ENCODE data around the gene GALNT4. TPM values are rescaled to one million over a fixed set of nuclear protein-coding genes. Genes with fewer than 3 reads are reported as not detected.

The GALNT4 gene
- total and polyA plus RNA-seq, 9 of the 15 experiments (the other 6 are each of a cell fraction or from before 2014, with no cell fraction given) = 1.2 to 4.6 (median 3.4) TPM

DNA sequence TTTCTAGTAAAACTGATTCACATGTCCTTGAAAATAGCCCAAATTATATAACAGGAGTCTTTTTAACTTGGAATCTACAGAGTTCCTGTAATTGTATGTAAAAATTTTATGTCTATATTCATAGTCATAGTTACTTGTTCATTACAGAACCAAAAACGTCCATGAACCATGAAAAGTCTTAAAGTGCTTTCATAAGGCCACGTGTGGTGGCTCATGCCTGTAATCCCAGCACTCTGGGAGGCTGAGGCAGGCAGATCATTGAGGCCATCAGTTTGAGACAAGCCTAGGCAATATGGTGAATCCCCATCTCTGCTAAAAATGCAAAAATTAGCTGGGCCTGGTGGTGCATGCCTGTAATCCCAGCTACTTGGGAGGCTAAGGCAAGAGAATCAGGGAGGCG lies 48.4 kb downstream of the GALNT4 start:
- no peak overlapping the region for H2AFZ ChIP-seq (ENCODE audit: low read depth, low read length)
- H3K9me1 ChIP-seq (ENCODE audit: control insufficient read depth, insufficient read depth, low read length) = no peaks in the 10 kb centered on the region
- no TSS peak for BruUV-seq (replicated peaks)
- no peaks in the 10 kb centered on the region for H4K20me1 ChIP-seq (replicated peaks; ENCODE audit: control insufficient read depth, insufficient read depth, low read length)
- CTCF ChIA-PET (ENCODE audit: low intra/inter-chr PET ratio) = no interaction called here
- H3K36me3 ChIP-seq (ENCODE audit: control insufficient read depth, insufficient read depth, low read length) = no peaks in the 10 kb centered on the region
- DNase-seq (ENCODE audit: extremely low read depth in 1 of 4, low spot score in 3 of 4) (no peak), FAIRE-seq (no peak), ATAC-seq (no peak)
- H3K9ac ChIP-seq (ENCODE audit: insufficient read depth in 1 of 2, low read depth in 2 of 2, low read length in 2 of 2) = no peak overlapping the region
- 38% methylated on average over 3 of the region's 3 CpGs for WGBS (ENCODE audit: insufficient coverage, low coverage, missing lambda C conversion rate)
- intact Hi-C loops (cut with micrococcal nuclease) (loop anchor here (10.0 kb wide), 2 partner anchors 219 to 1469 kb away; no protein-coding TSS in a partner anchor), in situ Hi-C loops (cut with MboI) (no loop called here)
- H3K27ac ChIP-seq (ENCODE audit: extremely low read depth, low read depth, low read length) = no peak overlapping the region
- no peaks in the 10 kb centered on the region for H3K79me2 ChIP-seq (ENCODE audit: control insufficient read depth, insufficient read depth, low read length)
- POLR2A ChIA-PET = interaction anchor here (0.6 kb wide), 1 partner anchor 32 kb away, joined by 3 read pairs; no protein-coding TSS in a partner anchor
- H3K4me3 ChIP-seq = no peak overlapping the region
- H3K27me3 ChIP-seq (ENCODE audit: control insufficient read depth in 2 of 2, insufficient read depth in 2 of 2, low read length in 2 of 2) = no peaks in the 10 kb centered on the region
- no peaks in the 10 kb centered on the region for H3K9me3 ChIP-seq (replicated peaks; ENCODE audit: control insufficient read depth, insufficient read depth, low read depth, low read length)
- H3K4me2 ChIP-seq (ENCODE audit: insufficient read depth, low read length) = no peak overlapping the region
- H3K4me1 ChIP-seq (replicated peaks in 1 of 2; ENCODE audit: control insufficient read depth in 2 of 2, insufficient read depth in 2 of 2, low read length in 2 of 2) = no peaks in the 10 kb centered on the region
- TF ChIP-seq XRCC4 (IDR thresholded peaks at IDR 0.05; ENCODE audit: extremely low read depth, insufficient read depth, insufficient read length) (no peak), ZNF217 (CRISPR knock-in tag; IDR thresholded peaks at IDR 0.05) (no peak), PML (IDR thresholded peaks at IDR 0.05; ENCODE audit: low read length) (no peak), ZNF76 (CRISPR knock-in tag; IDR thresholded peaks at IDR 0.05; ENCODE audit: borderline replicate concordance) (no peak), STAT5B (CRISPR knock-in tag; IDR thresholded peaks at IDR 0.05) (no peak), ELF2 (CRISPR knock-in tag; IDR thresholded peaks at IDR 0.05) (no peak), CHD4 (IDR thresholded peaks at IDR 0.05; ENCODE audit: insufficient read depth, insufficient replicate concordance, low read depth, low read length, poor library complexity, severe bottlenecking) (no peak), ZNF133 (CRISPR knock-in tag; IDR thresholded peaks at IDR 0.05) (no peak)
- TF ChIP-seq, protein P1, sequence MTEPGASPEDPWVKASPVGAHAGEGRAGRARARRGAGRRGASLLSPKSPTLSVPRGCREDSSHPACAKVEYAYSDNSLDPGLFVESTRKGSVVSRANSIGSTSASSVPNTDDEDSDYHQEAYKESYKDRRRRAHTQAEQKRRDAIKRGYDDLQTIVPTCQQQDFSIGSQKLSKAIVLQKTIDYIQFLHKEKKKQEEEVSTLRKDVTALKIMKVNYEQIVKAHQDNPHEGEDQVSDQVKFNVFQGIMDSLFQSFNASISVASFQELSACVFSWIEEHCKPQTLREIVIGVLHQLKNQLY (CRISPR knock-in tag; conservative IDR thresholded peaks at IDR 0.05) = no peak
- TF ChIP-seq, protein P2, sequence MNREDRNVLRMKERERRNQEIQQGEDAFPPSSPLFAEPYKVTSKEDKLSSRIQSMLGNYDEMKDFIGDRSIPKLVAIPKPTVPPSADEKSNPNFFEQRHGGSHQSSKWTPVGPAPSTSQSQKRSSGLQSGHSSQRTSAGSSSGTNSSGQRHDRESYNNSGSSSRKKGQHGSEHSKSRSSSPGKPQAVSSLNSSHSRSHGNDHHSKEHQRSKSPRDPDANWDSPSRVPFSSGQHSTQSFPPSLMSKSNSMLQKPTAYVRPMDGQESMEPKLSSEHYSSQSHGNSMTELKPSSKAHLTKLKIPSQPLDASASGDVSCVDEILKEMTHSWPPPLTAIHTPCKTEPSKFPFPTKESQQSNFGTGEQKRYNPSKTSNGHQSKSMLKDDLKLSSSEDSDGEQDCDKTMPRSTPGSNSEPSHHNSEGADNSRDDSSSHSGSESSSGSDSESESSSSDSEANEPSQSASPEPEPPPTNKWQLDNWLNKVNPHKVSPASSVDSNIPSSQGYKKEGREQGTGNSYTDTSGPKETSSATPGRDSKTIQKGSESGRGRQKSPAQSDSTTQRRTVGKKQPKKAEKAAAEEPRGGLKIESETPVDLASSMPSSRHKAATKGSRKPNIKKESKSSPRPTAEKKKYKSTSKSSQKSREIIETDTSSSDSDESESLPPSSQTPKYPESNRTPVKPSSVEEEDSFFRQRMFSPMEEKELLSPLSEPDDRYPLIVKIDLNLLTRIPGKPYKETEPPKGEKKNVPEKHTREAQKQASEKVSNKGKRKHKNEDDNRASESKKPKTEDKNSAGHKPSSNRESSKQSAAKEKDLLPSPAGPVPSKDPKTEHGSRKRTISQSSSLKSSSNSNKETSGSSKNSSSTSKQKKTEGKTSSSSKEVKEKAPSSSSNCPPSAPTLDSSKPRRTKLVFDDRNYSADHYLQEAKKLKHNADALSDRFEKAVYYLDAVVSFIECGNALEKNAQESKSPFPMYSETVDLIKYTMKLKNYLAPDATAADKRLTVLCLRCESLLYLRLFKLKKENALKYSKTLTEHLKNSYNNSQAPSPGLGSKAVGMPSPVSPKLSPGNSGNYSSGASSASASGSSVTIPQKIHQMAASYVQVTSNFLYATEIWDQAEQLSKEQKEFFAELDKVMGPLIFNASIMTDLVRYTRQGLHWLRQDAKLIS (CRISPR knock-in tag; IDR thresholded peaks at IDR 0.05) = no peak
- TF ChIP-seq, protein P3, sequence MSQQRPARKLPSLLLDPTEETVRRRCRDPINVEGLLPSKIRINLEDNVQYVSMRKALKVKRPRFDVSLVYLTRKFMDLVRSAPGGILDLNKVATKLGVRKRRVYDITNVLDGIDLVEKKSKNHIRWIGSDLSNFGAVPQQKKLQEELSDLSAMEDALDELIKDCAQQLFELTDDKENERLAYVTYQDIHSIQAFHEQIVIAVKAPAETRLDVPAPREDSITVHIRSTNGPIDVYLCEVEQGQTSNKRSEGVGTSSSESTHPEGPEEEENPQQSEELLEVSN (IDR thresholded peaks at IDR 0.05; ENCODE audit: borderline replicate concordance in 1 of 2, extremely low read depth in 1 of 2, insufficient read depth in 1 of 2, insufficient read length in 1 of 2, low read depth in 1 of 2, low read length in 1 of 2, poor library complexity in 1 of 2, severe bottlenecking in 1 of 2) = no peak
- TF ChIP-seq, protein P4, sequence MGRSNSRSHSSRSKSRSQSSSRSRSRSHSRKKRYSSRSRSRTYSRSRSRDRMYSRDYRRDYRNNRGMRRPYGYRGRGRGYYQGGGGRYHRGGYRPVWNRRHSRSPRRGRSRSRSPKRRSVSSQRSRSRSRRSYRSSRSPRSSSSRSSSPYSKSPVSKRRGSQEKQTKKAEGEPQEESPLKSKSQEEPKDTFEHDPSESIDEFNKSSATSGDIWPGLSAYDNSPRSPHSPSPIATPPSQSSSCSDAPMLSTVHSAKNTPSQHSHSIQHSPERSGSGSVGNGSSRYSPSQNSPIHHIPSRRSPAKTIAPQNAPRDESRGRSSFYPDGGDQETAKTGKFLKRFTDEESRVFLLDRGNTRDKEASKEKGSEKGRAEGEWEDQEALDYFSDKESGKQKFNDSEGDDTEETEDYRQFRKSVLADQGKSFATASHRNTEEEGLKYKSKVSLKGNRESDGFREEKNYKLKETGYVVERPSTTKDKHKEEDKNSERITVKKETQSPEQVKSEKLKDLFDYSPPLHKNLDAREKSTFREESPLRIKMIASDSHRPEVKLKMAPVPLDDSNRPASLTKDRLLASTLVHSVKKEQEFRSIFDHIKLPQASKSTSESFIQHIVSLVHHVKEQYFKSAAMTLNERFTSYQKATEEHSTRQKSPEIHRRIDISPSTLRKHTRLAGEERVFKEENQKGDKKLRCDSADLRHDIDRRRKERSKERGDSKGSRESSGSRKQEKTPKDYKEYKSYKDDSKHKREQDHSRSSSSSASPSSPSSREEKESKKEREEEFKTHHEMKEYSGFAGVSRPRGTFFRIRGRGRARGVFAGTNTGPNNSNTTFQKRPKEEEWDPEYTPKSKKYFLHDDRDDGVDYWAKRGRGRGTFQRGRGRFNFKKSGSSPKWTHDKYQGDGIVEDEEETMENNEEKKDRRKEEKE (IDR thresholded peaks at IDR 0.05; ENCODE audit: borderline replicate concordance in 1 of 2, control insufficient read depth in 1 of 2, low read depth in 2 of 2, low read length in 1 of 2) = no peak
